Body of pancreas (tissue), 4 donors: ENCODE data around the gene PLXNB1. TPM values are rescaled to one million over a fixed set of nuclear protein-coding genes. Genes with fewer than 3 reads are reported as not detected.
A peak's percentile ranks its signal among the peaks of the same experiment; 100 is the strongest.
"Not testable (repeated sequence)": the region's sequence is repeated elsewhere in the genome, so short reads cannot be mapped to it uniquely, and the experiment has no call there.

ENCODE experiments used
- ATAC-seq: fragments of 150-250 bp; one replicate; pipeline ENCODE4 v1.9.1; 2016
- DNase-seq, 4 donors: peaks; one replicate each; pipeline ENCODE4 v3.0.0-alpha.2; 2019
- H3K27ac ChIP-seq, 4 donors: fragments of 200-600 bp; sonication (generic); 1 replicate in 3 of 4; 2 replicates in 1 of 4; pipeline versions ENCODE4 v1.5.1 to v1.6.1; 2016 to 2019; ENCODE audit warnings: mild to moderate bottlenecking in 1 of 4, mixed read lengths in 1 of 4, moderate library complexity in 1 of 4
- H3K27me3 ChIP-seq, 2 donors: fragments of 200-600 bp; sonication (generic); one replicate each; pipeline ENCODE4 v1.6.0; 2016; ENCODE audit warnings: mild to moderate bottlenecking in 1 of 2
- H3K36me3 ChIP-seq, 2 donors: fragments of 200-600 bp; sonication (generic); replicated peaks in 1 of 2; 2 replicates each; pipeline ENCODE4 v1.5.1; 2016; ENCODE audit warnings: low read depth in 2 of 2; ENCODE audit not compliant: insufficient read depth in 1 of 2
- H3K4me1 ChIP-seq: fragments of 200-600 bp; sonication (generic); one replicate; pipeline ENCODE4 v1.6.0; 2016
- H3K4me3 ChIP-seq, 2 donors: fragments of 200-600 bp; sonication (generic); 1 replicate in 1 of 2; 2 replicates in 1 of 2; pipeline ENCODE4 v1.5.1; 2016 to 2019
- H3K9me3 ChIP-seq, 3 donors: fragments of 200-600 bp; sonication (generic); 1 replicate in 2 of 3; 2 replicates in 1 of 3; pipeline ENCODE4 v1.5.1; 2016
- CTCF ChIP-seq, 7 experiments: fragments of 450-650 bp in 4 of 7; fragments of 200-600 bp in 3 of 7; sonication (generic) in 3 of 7; IDR thresholded peaks; one replicate each; pipeline ENCODE4 v1.5.1; 2016 to 2019; ENCODE audit warnings: antibody characterized with exemption in 7 of 7
- POLR2A ChIP-seq, 3 donors: fragments of 450-650 bp; IDR thresholded peaks; one replicate each; pipeline ENCODE4 v1.6.1; 2016; ENCODE audit warnings: antibody characterized with exemption in 3 of 3, mild to moderate bottlenecking in 2 of 3
- WGBS, 2 donors: methylation state at CpG; one replicate each; pipeline ENCODE4 v1.1.5; 2017; 5-methylcytosine and 5-hydroxymethylcytosine counted together
- intact Hi-C: fragments of 100-400 bp; cut with DNase I; formaldehyde crosslinking; loops from one replicate; pipeline ENCODE4 v1.15.1; 2023
- total RNA-seq, 2 donors: library from RNA; depleted of rRNA; stranded (reverse); fragments of >200 nt; gene quantifications; one replicate each; pipeline ENCODE4 v1.1.0, GENCODE V29; 2016

PLXNB1 gene
- total RNA-seq, 2 donors from 2014 or later: 118 to 311 TPM

DNA sequence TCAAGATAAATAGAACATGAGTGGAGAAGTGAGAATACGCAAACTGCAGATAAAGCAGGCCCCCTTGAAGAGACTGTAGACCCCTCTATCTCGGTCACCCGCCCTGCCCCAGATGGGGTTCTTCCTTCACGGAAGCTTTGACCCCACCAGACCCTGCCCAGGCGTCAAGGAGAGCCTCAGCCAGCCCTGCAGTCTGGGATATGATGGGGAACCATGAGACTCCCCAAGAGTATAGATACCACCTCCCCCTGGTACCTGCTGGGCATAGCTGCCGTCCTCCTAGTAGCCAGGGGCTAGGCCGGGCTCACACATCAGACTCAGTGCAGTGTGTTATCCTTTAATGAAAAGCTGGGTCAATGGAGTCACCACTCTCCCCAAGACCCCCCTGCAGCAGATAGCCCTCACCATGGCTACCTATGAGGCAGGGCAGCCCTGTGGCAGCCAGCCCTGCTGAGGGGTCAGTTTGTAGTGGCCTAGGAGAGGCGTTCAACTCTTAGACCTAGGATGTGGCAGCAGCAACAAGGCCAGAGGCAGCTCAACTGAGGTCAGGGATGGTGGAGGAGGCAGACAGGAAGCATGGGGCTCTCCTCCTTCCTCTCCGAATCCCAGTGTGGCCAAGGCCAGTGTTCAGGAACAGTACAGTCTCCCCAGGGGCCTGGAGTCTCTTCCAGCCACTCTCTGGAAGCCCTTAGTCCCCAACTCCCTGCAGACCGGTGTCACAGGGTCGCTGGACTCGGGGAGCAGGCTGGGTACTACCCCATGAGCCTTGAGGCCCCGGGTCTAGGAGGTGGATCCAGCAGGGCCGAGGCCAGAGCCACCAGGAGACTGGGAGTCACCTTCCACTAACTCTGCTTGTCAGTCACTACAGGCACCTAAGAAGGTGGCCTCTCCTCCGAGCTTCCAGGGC lies 26.1 kb downstream of the PLXNB1 start:
- no peak for TF ChIP-seq CTCF (IDR thresholded peaks at IDR 0.05)
- TF ChIP-seq POLR2A (IDR thresholded peaks at IDR 0.05): no peak
- peak in 2 of 4 donors; percentile 8 to 11 for DNase-seq
- peaks cover 29% of the 10 kb centered on the region for H3K4me1 ChIP-seq
- ATAC-seq: no peak
- intact Hi-C loops: loop anchor here (5.0 kb wide), 1 partner anchor 34 kb away; no protein-coding TSS in a partner anchor
- no peak overlapping the region for H3K4me3 ChIP-seq
- H3K27ac ChIP-seq: no peak overlapping the region
- no peaks in the 10 kb centered on the region for H3K9me3 ChIP-seq
- H3K27me3 ChIP-seq: no peaks in the 10 kb centered on the region
- H3K36me3 ChIP-seq: peaks cover 4 to 6% of the 10 kb centered on the region in 2 donors
- WGBS, 2 donors: 79 to 85% methylated on average over 9 to 15 of the region's 15 CpGs

- WGBS, 2 donors: 17 to 56% methylated on average over 1 to 3 of the region's 3 CpGs
- H3K27me3 ChIP-seq: no peaks in the 10 kb centered on the region
- H3K4me1 ChIP-seq: peaks cover 35% of the 10 kb centered on the region
- no peak overlapping the region for H3K4me3 ChIP-seq
- ATAC-seq: no peak
- no peaks in the 10 kb centered on the region for H3K9me3 ChIP-seq
- intact Hi-C loops: loop anchor here (5.0 kb wide), 1 partner anchor 34 kb away; no protein-coding TSS in a partner anchor
- peaks cover 4 to 6% of the 10 kb centered on the region in 2 donors for H3K36me3 ChIP-seq
- TF ChIP-seq CTCF (IDR thresholded peaks at IDR 0.05) (no peak), POLR2A (IDR thresholded peaks at IDR 0.05) (no peak)
- peak overlapping the region in 3 of 4 donors; percentile 53 to 68 (median 53) for H3K27ac ChIP-seq
- peak in 1 of 4 donors; percentile 6 for DNase-seq
Observed at GRCh38 chr3:48402907-48403306, 27.0 kb downstream of the PLXNB1 start.

- peaks cover 4 to 6% of the 10 kb centered on the region in 2 donors for H3K36me3 ChIP-seq
- intact Hi-C loops: loop anchor here (5.0 kb wide), 1 partner anchor 35 kb away; no protein-coding TSS in a partner anchor
- WGBS, 2 donors: 29 to 30% methylated on average over 7 to 8 of the region's 8 CpGs
- peak; percentile 51 to 82 (median 76) for DNase-seq
- peaks cover 35% of the 10 kb centered on the region for H3K4me1 ChIP-seq
- peak overlapping the region; percentile 33 to 68 (median 53) for H3K27ac ChIP-seq
- peak; percentile 33 for ATAC-seq
- TF ChIP-seq CTCF (IDR thresholded peaks at IDR 0.05) (no peak), POLR2A (IDR thresholded peaks at IDR 0.05) (no peak)
- no peaks in the 10 kb centered on the region for H3K9me3 ChIP-seq
- H3K27me3 ChIP-seq: no peaks in the 10 kb centered on the region
- H3K4me3 ChIP-seq: no peak overlapping the region
Observed at GRCh38 chr3:48402281-48402732, 27.6 kb downstream of the PLXNB1 start.

- not testable (repeated sequence) for H3K36me3 ChIP-seq, DNase-seq, H3K9me3 ChIP-seq, ATAC-seq, H3K27me3 ChIP-seq, H3K4me3 ChIP-seq
- intact Hi-C loops: loop anchor here (5.0 kb wide), 1 partner anchor 36 kb away; no protein-coding TSS in a partner anchor
- WGBS, 2 donors: 83 to 89% methylated on average over 12 of the region's 12 CpGs
- Histone ChIP-seq H3K27ac (peak overlapping the region in 2 of 4 donors; percentile 53 to 68), H3K4me1 (peaks cover 35% of the 10 kb centered on the region)
Observed at GRCh38 chr3:48401434-48401901, 28.4 kb downstream of the PLXNB1 start.

GRCh38 chr3:48400824-48401433 lies 29.0 kb downstream of the PLXNB1 start:
- peak; percentile 66 for ATAC-seq
- Histone ChIP-seq H3K27me3 (no peaks in the 10 kb centered on the region), H3K27ac (peak overlapping the region in 1 of 4 donors; percentile 38), H3K4me3 (no peak overlapping the region), H3K36me3 (peaks cover 2 to 4% of the 10 kb centered on the region in 2 donors), H3K4me1 (peaks cover 35% of the 10 kb centered on the region), H3K9me3 (no peaks in the 10 kb centered on the region)
- intact Hi-C loops: loop anchor here (5.0 kb wide), 1 partner anchor 36 kb away; no protein-coding TSS in a partner anchor
- peak; percentile 39 to 92 (median 89) for TF ChIP-seq CTCF (IDR thresholded peaks at IDR 0.05)
- TF ChIP-seq POLR2A (IDR thresholded peaks at IDR 0.05): no peak
- DNase-seq: peak; percentile 71 to 80 (median 74)
- WGBS, 2 donors: 54 to 57% methylated on average over 6 of the region's 6 CpGs
